ENCODE measurements around the gene PCNX3. TPM values are rescaled to one million over a fixed set of nuclear protein-coding genes. Genes with fewer than 3 reads are reported as not detected.
A peak's percentile ranks its signal among the peaks of the same experiment; 100 is the strongest.

PCNX3 gene
- total and polyA plus RNA-seq, 2 of the 13 experiments (the other 11 are each of a cell fraction or from before 2014, with no cell fraction given), result 16.2 to 23.0 TPM

GRCh38 chr11:65595543-65596281 lies 19.9 kb upstream of the PCNX3 start, which contains the start of gene KCNK7 (continued):
- TF ChIP-seq ZNF605 (CRISPR knock-in tag; IDR thresholded peaks at IDR 0.05) (no peak), GATA4 (IDR thresholded peaks at IDR 0.05; ENCODE audit: borderline replicate concordance, low read depth) (no peak), ZNF20 (CRISPR knock-in tag; IDR thresholded peaks at IDR 0.05) (no peak), NFKBIZ (CRISPR knock-in tag; IDR thresholded peaks at IDR 0.05) (no peak), ZNF256 (CRISPR knock-in tag; conservative IDR thresholded peaks at IDR 0.05) (no peak), ZBTB42 (CRISPR knock-in tag; IDR thresholded peaks at IDR 0.05) (no peak), HMGXB4 (CRISPR knock-in tag; IDR thresholded peaks at IDR 0.05; ENCODE audit: borderline replicate concordance in 1 of 2, low read depth in 1 of 2) (no peak), ZNF138 (CRISPR knock-in tag; IDR thresholded peaks at IDR 0.05; ENCODE audit: low read depth) (no peak), CCAR2 (optimal IDR thresholded peaks at IDR 0.05; ENCODE audit: low read depth, low read length) (no peak), JARID2 (CRISPR knock-in tag; IDR thresholded peaks at IDR 0.05; ENCODE audit: insufficient replicate concordance) (no peak), POLR2AphosphoS2 (IDR thresholded peaks at IDR 0.05; ENCODE audit: low read depth, low read length) (peak; percentile 43; the same call in 1 of the 2 replicates), SKI (IDR thresholded peaks at IDR 0.05; ENCODE audit: partially characterized antibody) (no peak), IKZF5 (CRISPR knock-in tag; IDR thresholded peaks at IDR 0.05) (no peak)
- TF ChIP-seq, protein P1, sequence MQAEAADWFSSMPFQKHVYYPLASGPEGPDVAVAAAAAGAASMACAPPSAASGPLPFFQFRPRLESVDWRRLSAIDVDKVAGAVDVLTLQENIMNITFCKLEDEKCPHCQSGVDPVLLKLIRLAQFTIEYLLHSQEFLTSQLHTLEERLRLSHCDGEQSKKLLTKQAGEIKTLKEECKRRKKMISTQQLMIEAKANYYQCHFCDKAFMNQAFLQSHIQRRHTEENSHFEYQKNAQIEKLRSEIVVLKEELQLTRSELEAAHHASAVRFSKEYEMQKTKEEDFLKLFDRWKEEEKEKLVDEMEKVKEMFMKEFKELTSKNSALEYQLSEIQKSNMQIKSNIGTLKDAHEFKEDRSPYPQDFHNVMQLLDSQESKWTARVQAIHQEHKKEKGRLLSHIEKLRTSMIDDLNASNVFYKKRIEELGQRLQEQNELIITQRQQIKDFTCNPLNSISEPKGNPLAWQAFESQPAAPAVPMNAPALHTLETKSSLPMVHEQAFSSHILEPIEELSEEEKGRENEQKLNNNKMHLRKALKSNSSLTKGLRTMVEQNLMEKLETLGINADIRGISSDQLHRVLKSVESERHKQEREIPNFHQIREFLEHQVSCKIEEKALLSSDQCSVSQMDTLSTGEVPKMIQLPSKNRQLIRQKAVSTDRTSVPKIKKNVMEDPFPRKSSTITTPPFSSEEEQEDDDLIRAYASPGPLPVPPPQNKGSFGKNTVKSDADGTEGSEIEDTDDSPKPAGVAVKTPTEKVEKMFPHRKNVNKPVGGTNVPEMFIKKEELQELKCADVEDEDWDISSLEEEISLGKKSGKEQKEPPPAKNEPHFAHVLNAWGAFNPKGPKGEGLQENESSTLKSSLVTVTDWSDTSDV (CRISPR knock-in tag; IDR thresholded peaks at IDR 0.05), result no peak
- TF ChIP-seq, protein P2, sequence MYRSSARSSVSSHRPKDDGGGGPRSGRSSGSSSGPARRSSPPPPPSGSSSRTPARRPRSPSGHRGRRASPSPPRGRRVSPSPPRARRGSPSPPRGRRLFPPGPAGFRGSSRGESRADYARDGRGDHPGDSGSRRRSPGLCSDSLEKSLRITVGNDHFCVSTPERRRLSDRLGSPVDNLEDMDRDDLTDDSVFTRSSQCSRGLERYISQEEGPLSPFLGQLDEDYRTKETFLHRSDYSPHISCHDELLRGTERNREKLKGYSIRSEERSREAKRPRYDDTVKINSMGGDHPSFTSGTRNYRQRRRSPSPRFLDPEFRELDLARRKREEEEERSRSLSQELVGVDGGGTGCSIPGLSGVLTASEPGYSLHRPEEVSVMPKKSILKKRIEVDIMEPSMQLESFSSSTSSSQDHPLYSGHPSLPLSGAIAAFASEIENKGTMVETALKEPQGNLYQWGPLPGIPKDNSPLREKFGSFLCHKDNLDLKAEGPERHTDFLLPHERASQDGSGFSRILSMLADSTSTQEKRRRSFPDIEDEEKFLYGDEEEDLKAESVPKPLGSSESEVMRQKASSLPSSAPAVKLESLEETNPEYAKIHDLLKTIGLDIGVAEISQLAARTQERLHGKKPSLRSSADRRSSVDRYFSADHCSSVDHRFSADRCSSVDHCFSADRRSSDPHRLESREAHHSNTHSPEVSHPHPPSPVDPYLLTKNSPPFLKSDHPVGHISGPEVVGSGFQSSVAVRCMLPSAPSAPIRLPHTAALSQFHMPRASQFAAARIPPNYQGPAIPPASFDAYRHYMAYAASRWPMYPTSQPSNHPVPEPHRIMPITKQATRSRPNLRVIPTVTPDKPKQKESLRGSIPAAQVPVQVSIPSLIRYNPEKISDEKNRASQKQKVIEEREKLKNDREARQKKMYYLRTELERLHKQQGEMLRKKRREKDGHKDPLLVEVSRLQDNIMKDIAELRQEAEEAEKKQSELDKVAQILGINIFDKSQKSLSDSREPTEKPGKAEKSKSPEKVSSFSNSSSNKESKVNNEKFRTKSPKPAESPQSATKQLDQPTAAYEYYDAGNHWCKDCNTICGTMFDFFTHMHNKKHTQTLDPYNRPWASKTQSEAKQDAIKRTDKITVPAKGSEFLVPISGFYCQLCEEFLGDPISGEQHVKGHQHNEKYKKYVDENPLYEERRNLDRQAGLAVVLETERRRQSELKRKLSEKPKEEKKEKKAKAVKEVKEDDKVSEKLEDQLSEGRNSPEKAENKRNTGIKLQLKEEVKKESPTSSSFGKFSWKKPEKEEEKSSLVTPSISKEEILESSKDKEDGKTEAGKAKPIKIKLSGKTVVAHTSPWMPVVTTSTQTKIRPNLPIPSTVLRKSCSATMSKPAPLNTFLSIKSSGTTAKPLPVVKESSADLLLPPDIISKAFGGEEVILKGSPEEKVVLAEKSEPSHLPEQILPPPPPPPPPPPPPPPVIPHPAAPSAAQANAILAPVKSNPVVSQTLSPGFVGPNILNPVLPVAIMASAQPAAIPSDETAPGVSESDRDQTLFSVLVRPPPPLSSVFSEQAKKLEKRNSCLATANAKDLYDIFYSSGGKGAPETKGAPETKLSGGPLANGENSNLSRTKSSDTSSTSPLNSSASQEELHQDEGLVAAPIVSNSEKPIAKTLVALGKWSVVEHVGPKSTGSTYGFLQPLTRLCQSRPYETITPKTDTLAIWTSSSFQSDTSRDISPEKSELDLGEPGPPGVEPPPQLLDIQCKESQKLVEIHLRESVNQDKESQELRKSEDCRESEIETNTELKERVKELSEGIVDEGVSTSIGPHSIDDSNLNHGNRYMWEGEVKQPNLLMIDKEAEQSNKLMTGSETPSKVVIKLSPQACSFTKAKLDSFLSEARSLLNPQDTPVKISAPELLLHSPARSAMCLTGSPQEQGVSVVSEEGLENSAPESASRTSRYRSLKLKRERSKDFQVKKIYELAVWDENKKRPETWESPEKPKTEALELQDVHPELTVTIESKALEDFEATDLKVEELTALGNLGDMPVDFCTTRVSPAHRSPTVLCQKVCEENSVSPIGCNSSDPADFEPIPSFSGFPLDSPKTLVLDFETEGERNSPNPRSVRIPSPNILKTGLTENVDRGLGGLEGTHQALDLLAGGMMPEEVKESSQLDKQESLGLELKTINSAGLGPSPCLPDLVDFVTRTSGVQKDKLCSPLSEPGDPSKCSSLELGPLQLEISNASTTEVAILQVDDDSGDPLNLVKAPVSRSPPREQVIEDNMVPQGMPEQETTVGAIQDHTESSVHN (CRISPR knock-in tag; IDR thresholded peaks at IDR 0.05), result no peak
